HepG2 (cell line): ENCODE measurements around the gene PPA1. TPM values are rescaled to one million over a fixed set of nuclear protein-coding genes. Genes with fewer than 3 reads are reported as not detected.
A peak's percentile ranks its signal among the peaks of the same experiment; 100 is the strongest.

Experiments
- BCL6 ChIP-seq: IDR thresholded peaks from 2 replicates; pipeline ENCODE4 v1.6.1; 2016; ENCODE audit warnings: missing genetic modification reagents, missing compliant biosample characterization
- FOXA1 ChIP-seq, 2 experiments: fragments of 450-650 bp in 1 of 2; sonication (generic) in 1 of 2; formaldehyde crosslinking in 1 of 2; IDR thresholded peaks; 2 replicates each; pipeline versions ENCODE4 v1.4.0 to v1.6.1; 2016 to 2020; ENCODE audit warnings: missing genetic modification reagents in 1 of 2
- HDAC2 ChIP-seq: sonication (generic); formaldehyde crosslinking; IDR thresholded peaks from 2 replicates; pipeline ENCODE4 v1.4.0; 2020; ENCODE audit warnings: missing genetic modification reagents
- NCOA1 ChIP-seq: sonication (generic); formaldehyde crosslinking; IDR thresholded peaks from 2 replicates; pipeline ENCODE4 v1.9.0; 2021; ENCODE audit warnings: missing genetic modification reagents
- NR0B2 ChIP-seq: sonication (generic); formaldehyde crosslinking; IDR thresholded peaks from 2 replicates; pipeline ENCODE4 v1.4.0; 2020; ENCODE audit warnings: mild to moderate bottlenecking, missing genetic modification reagents
- ZNF292 ChIP-seq: sonication (generic); formaldehyde crosslinking; IDR thresholded peaks from 2 replicates; pipeline ENCODE4 v1.8.1; 2022; ENCODE audit warnings: mild to moderate bottlenecking, low read depth, missing genetic modification reagents, borderline replicate concordance
- ZNF414 ChIP-seq: sonication (generic); formaldehyde crosslinking; IDR thresholded peaks from 2 replicates; pipeline ENCODE4 v1.5.0; 2020; ENCODE audit warnings: missing genetic modification reagents
- ZNF562 ChIP-seq: sonication (generic); formaldehyde crosslinking; IDR thresholded peaks from 2 replicates; pipeline ENCODE4 v1.8.0; 2022; ENCODE audit warnings: missing genetic modification reagents, borderline replicate concordance
- ZNF605 ChIP-seq: sonication (generic); formaldehyde crosslinking; IDR thresholded peaks from 2 replicates; pipeline ENCODE4 v1.8.0; 2022; ENCODE audit warnings: mild to moderate bottlenecking, missing genetic modification reagents
- ZNF614 ChIP-seq: IDR thresholded peaks from 2 replicates; pipeline ENCODE4 v1.6.1; 2018; ENCODE audit warnings: missing biosample characterization, missing genetic modification reagents, inconsistent platforms, borderline replicate concordance
- ZNF619 ChIP-seq: sonication (generic); formaldehyde crosslinking; IDR thresholded peaks from 2 replicates; pipeline ENCODE4 v1.4.0; 2020; ENCODE audit warnings: mild to moderate bottlenecking, missing genetic modification reagents
- ZNF740 ChIP-seq: sonication (generic); formaldehyde crosslinking; IDR thresholded peaks from 2 replicates; pipeline ENCODE4 v1.4.0; 2020; ENCODE audit warnings: missing genetic modification reagents
- ZNF878 ChIP-seq: sonication (generic); formaldehyde crosslinking; IDR thresholded peaks from 2 replicates; pipeline ENCODE4 v1.8.1; 2023; ENCODE audit warnings: mild to moderate bottlenecking, missing genetic modification reagents, moderate library complexity
- ZXDC ChIP-seq: sonication (generic); formaldehyde crosslinking; IDR thresholded peaks from 2 replicates; pipeline ENCODE4 v1.5.0; 2020; ENCODE audit warnings: mild to moderate bottlenecking, missing genetic modification reagents
- polyA plus RNA-seq, 8 experiments: library from polyadenylated mRNA; depleted of rRNA in 3 of 8; stranded (reverse) in 7 of 8; unstranded in 1 of 8; fragments of >200 nt; fragmentation: Illumina TruSeq in 4 of 8; extraction: Trizol in 4 of 8; gene quantifications; 2 replicates each; pipeline versions ENCODE4 v1.2.1 to v1.2.3, GENCODE V29; 2011 to 2016; ENCODE audit warnings: low read depth in 4 of 8, missing spikeins in 1 of 8, mixed read lengths in 1 of 8; ENCODE audit not compliant: insufficient read depth in 1 of 8
- total RNA-seq, 5 experiments: library from RNA; depleted of rRNA; stranded (reverse); fragments of >200 nt; fragmentation: Illumina TruSeq; extraction: Trizol; gene quantifications; 2 replicates each; pipeline ENCODE4 v1.2.3, GENCODE V29; 2016; ENCODE audit warnings: low read depth in 1 of 5
- TF ChIP-seq, protein P1 (sequence below): sonication (generic); formaldehyde crosslinking; IDR thresholded peaks from 2 replicates; pipeline ENCODE4 v1.5.0; 2020; ENCODE audit warnings: mild to moderate bottlenecking, missing genetic modification reagents
- TF ChIP-seq, protein P2 (sequence below): sonication (generic); formaldehyde crosslinking; IDR thresholded peaks from 2 replicates; pipeline ENCODE4 v1.4.0; 2020; ENCODE audit warnings: missing genetic modification reagents
- TF ChIP-seq, protein P3 (sequence below): conservative IDR thresholded peaks from 2 replicates; pipeline ENCODE4 v1.6.1; 2018; ENCODE audit warnings: missing genetic modification reagents

The PPA1 gene
- total and polyA plus RNA-seq, 2 of the 13 experiments (the other 11 are each of a cell fraction or from before 2014, with no cell fraction given) = 136 to 250 TPM

- peak; percentile 43; the same call in 1 of the 2 replicates for TF ChIP-seq ZNF614
- TF ChIP-seq, protein P1, sequence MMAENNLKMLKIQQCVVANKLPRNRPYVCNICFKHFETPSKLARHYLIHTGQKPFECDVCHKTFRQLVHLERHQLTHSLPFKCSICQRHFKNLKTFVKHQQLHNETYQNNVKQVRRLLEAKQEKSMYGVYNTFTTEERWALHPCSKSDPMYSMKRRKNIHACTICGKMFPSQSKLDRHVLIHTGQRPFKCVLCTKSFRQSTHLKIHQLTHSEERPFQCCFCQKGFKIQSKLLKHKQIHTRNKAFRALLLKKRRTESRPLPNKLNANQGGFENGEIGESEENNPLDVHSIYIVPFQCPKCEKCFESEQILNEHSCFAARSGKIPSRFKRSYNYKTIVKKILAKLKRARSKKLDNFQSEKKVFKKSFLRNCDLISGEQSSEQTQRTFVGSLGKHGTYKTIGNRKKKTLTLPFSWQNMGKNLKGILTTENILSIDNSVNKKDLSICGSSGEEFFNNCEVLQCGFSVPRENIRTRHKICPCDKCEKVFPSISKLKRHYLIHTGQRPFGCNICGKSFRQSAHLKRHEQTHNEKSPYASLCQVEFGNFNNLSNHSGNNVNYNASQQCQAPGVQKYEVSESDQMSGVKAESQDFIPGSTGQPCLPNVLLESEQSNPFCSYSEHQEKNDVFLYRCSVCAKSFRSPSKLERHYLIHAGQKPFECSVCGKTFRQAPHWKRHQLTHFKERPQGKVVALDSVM (CRISPR knock-in tag) = peak; percentile 72
- TF ChIP-seq, protein P2, sequence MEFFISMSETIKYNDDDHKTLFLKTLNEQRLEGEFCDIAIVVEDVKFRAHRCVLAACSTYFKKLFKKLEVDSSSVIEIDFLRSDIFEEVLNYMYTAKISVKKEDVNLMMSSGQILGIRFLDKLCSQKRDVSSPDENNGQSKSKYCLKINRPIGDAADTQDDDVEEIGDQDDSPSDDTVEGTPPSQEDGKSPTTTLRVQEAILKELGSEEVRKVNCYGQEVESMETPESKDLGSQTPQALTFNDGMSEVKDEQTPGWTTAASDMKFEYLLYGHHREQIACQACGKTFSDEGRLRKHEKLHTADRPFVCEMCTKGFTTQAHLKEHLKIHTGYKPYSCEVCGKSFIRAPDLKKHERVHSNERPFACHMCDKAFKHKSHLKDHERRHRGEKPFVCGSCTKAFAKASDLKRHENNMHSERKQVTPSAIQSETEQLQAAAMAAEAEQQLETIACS (CRISPR knock-in tag) = no peak
- peak; percentile 95 for TF ChIP-seq ZNF605 (CRISPR knock-in tag)
- no peak for TF ChIP-seq ZNF562 (CRISPR knock-in tag)
- 0 out of 2 replicates have a peak, but pooled peaks have one; percentile 55 for TF ChIP-seq NCOA1 (CRISPR knock-in tag)
- TF ChIP-seq BCL6 (CRISPR knock-in tag) = no peak
- peak; percentile 88; the same call in 1 of the 2 replicates for TF ChIP-seq NR0B2 (CRISPR knock-in tag)
- no peak for TF ChIP-seq ZNF619 (CRISPR knock-in tag)
- no peak for TF ChIP-seq ZNF740 (CRISPR knock-in tag)
- peak; percentile 90; the same call in 1 of the 2 replicates for TF ChIP-seq ZNF878 (CRISPR knock-in tag)
- peak; percentile 46; the same call in 1 of the 2 replicates for TF ChIP-seq HDAC2
- TF ChIP-seq ZNF414 (CRISPR knock-in tag) = peak; percentile 33; the same call in 1 of the 2 replicates
- TF ChIP-seq, protein P3, sequence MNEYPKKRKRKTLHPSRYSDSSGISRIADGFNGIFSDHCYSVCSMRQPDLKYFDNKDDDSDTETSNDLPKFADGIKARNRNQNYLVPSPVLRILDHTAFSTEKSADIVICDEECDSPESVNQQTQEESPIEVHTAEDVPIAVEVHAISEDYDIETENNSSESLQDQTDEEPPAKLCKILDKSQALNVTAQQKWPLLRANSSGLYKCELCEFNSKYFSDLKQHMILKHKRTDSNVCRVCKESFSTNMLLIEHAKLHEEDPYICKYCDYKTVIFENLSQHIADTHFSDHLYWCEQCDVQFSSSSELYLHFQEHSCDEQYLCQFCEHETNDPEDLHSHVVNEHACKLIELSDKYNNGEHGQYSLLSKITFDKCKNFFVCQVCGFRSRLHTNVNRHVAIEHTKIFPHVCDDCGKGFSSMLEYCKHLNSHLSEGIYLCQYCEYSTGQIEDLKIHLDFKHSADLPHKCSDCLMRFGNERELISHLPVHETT (CRISPR knock-in tag) = no peak
- TF ChIP-seq FOXA1 (IDR thresholded peaks at IDR 0.05) = no peak
- no peak for TF ChIP-seq FOXA1 (CRISPR knock-in tag; IDR thresholded peaks at IDR 0.05)
- 0 out of 2 replicates have a peak, but pooled peaks have one; percentile 45 for TF ChIP-seq ZXDC (CRISPR knock-in tag)
- TF ChIP-seq ZNF292 (CRISPR knock-in tag) = peak; percentile 36
Observed at GRCh38 chr10:70233109-70233938, at the start of gene PPA1 (continued).
